WTC11 (cell line): ENCODE results near the gene CHFR. TPM values are rescaled to one million over a fixed set of nuclear protein-coding genes. Genes with fewer than 3 reads are reported as not detected.

Source experiments
- ATAC-seq: fragments of 200-7000 bp; cut with Tn5 transposase; 2 replicates; pipeline ENCODE4 v1.10.0; 2021; ENCODE audit warnings: mild to moderate bottlenecking, moderate library complexity
- CTCF ChIA-PET: fragments of 300-600 bp; sonication (Branson Sonifier 250); formaldehyde crosslinking; loops from one replicate; lab custom pipeline; 2021; ENCODE audit warnings: antibody characterized with exemption; lab: Charles Lee
- POLR2A ChIA-PET: fragments of 350-600 bp; sonication (Branson Sonifier 250); formaldehyde crosslinking; loops from one replicate; lab custom pipeline; 2021; ENCODE audit warnings: antibody characterized with exemption; lab: Charles Lee
- DNase-seq: peaks from one replicate; pipeline ENCODE4 v3.0.0; 2021; ENCODE audit warnings: low spot score
- H3K27ac Mint-ChIP-seq: 2 replicates; pipeline ENCODE4 v1.8.0; 2021; ENCODE audit warnings: mixed read lengths
- H3K27me3 Mint-ChIP-seq: 2 replicates; pipeline ENCODE4 v1.8.0; 2021; ENCODE audit warnings: low read depth, mild to moderate bottlenecking, moderate library complexity, mixed read lengths
- H3K36me3 Mint-ChIP-seq: 2 replicates; pipeline ENCODE4 v1.8.0; 2021; ENCODE audit warnings: mixed read lengths
- H3K4me1 Mint-ChIP-seq: 2 replicates; pipeline ENCODE4 v1.8.0; 2022; ENCODE audit warnings: mixed read lengths
- H3K4me3 Mint-ChIP-seq: 2 replicates; pipeline ENCODE4 v1.8.0; 2021; ENCODE audit warnings: mild to moderate bottlenecking, moderate library complexity, mixed read lengths
- H3K9me3 Mint-ChIP-seq: 2 replicates; pipeline ENCODE4 v1.8.0; 2021; ENCODE audit warnings: mixed read lengths
- CREM ChIP-seq: sonication (generic); formaldehyde crosslinking; IDR thresholded peaks from 2 replicates; pipeline ENCODE4 v1.8.1; 2022; ENCODE audit warnings: mild to moderate bottlenecking, missing genetic modification reagents, moderate library complexity
- ETV6 ChIP-seq: sonication (generic); formaldehyde crosslinking; IDR thresholded peaks from 2 replicates; pipeline ENCODE4 v1.8.1; 2022; ENCODE audit warnings: mild to moderate bottlenecking, missing genetic modification reagents
- NFYB ChIP-seq: sonication (generic); formaldehyde crosslinking; conservative IDR thresholded peaks from 2 replicates; pipeline ENCODE4 v1.8.0; 2022; ENCODE audit warnings: low read depth, missing genetic modification reagents
- NR2C2 ChIP-seq: sonication (generic); formaldehyde crosslinking; IDR thresholded peaks from 2 replicates; pipeline ENCODE4 v1.8.0; 2022; ENCODE audit warnings: mild to moderate bottlenecking, missing genetic modification reagents
- SP1 ChIP-seq: sonication (generic); formaldehyde crosslinking; conservative IDR thresholded peaks from 2 replicates; pipeline ENCODE4 v1.8.1; 2022; ENCODE audit warnings: missing genetic modification reagents
- TCF7 ChIP-seq: sonication (generic); formaldehyde crosslinking; IDR thresholded peaks from 2 replicates; pipeline ENCODE4 v1.8.0; 2022; ENCODE audit warnings: mild to moderate bottlenecking, low read depth, missing genetic modification reagents, moderate library complexity
- TEAD4 ChIP-seq: sonication (generic); formaldehyde crosslinking; IDR thresholded peaks from 2 replicates; pipeline ENCODE4 v1.8.0; 2022; ENCODE audit warnings: mild to moderate bottlenecking, missing genetic modification reagents
- ZNF263 ChIP-seq: sonication (generic); formaldehyde crosslinking; IDR thresholded peaks from 2 replicates; pipeline ENCODE4 v1.8.1; 2022; ENCODE audit warnings: low read depth, mild to moderate bottlenecking, moderate library complexity, missing genetic modification reagents
- ZNF317 ChIP-seq: sonication (generic); formaldehyde crosslinking; IDR thresholded peaks from 2 replicates; pipeline ENCODE4 v1.8.1; 2023; ENCODE audit warnings: low read depth, mild to moderate bottlenecking, moderate library complexity, missing genetic modification reagents, borderline replicate concordance
- total RNA-seq: library from RNA; stranded (reverse); gene quantifications from 3 replicates; pipeline ENCODE4 v1.2.3, GENCODE V29; 2021
- TF ChIP-seq, protein P1 (sequence below): sonication (generic); formaldehyde crosslinking; IDR thresholded peaks from 2 replicates; pipeline ENCODE4 v1.8.1; 2023; ENCODE audit warnings: mild to moderate bottlenecking, missing genetic modification reagents, borderline replicate concordance
- TF ChIP-seq, protein P2 (sequence below): fragments of 250-450 bp; sonication (Bioruptor Pico); IDR thresholded peaks from 2 replicates; pipeline ENCODE4 v1.9.0; 2021; ENCODE audit warnings: mild to moderate bottlenecking
- TF ChIP-seq, protein P3 (sequence below): sonication (generic); formaldehyde crosslinking; IDR thresholded peaks from 2 replicates; pipeline ENCODE4 v1.8.0; 2022; ENCODE audit warnings: mild to moderate bottlenecking, missing genetic modification reagents
- TF ChIP-seq, protein P4 (sequence below): sonication (generic); formaldehyde crosslinking; IDR thresholded peaks from 2 replicates; pipeline ENCODE4 v1.8.0; 2023; ENCODE audit warnings: missing genetic modification reagents
- TF ChIP-seq, protein P5 (sequence below): sonication (generic); formaldehyde crosslinking; IDR thresholded peaks from 2 replicates; pipeline ENCODE4 v1.8.1; 2023; ENCODE audit warnings: mild to moderate bottlenecking, missing genetic modification reagents, moderate library complexity
- TF ChIP-seq, protein P6 (sequence below): sonication (generic); formaldehyde crosslinking; IDR thresholded peaks from 2 replicates; pipeline ENCODE4 v1.8.1; 2022; ENCODE audit warnings: mild to moderate bottlenecking, moderate library complexity, missing genetic modification reagents
- TF ChIP-seq, protein P7 (sequence below): sonication (generic); formaldehyde crosslinking; IDR thresholded peaks from 2 replicates; pipeline ENCODE4 v1.8.1; 2023; ENCODE audit warnings: mild to moderate bottlenecking, moderate library complexity, missing genetic modification reagents
- TF ChIP-seq, protein P8 (sequence below): sonication (generic); formaldehyde crosslinking; conservative IDR thresholded peaks from 2 replicates; pipeline ENCODE4 v1.8.1; 2022; ENCODE audit warnings: mild to moderate bottlenecking, missing genetic modification reagents
- TF ChIP-seq, protein P9 (sequence below): sonication (generic); formaldehyde crosslinking; IDR thresholded peaks from 2 replicates; pipeline ENCODE4 v1.8.0; 2022; ENCODE audit warnings: mild to moderate bottlenecking, missing genetic modification reagents

CHFR gene
- total RNA-seq, 1 experiment from 2014 or later: 58.7 TPM

DNA sequence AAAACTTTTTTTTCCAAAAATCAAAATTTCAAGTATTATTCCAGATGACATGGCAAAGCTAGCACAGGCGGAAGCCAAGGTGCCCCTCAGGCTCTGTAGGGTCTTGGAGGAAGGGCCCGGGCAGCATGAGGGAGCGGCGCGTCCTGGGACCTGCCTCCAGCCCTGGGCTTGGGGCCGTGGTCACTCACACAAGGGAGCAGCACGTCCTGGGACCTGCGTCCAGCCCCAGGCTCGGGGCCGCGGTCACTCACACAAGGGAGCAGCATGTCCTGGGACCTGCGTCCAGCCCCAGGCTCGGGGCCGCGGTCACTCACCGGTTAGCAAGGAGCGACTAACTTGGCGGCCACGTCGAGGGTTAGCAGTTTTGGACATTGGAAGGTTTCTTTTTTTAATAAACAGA, 46.9 kb downstream of the CHFR start:
- no peaks in the 10 kb centered on the region for H3K9me3 Mint-ChIP-seq
- no peak for DNase-seq
- peaks cover 31% of the 10 kb centered on the region for H3K36me3 Mint-ChIP-seq
- no peak for ATAC-seq
- H3K27me3 Mint-ChIP-seq: no peaks in the 10 kb centered on the region
- no peak overlapping the region for H3K4me3 Mint-ChIP-seq
- ChIA-PET POLR2A (no interaction called here), CTCF (no interaction called here)
- no peak overlapping the region for H3K27ac Mint-ChIP-seq
- no peaks in the 10 kb centered on the region for H3K4me1 Mint-ChIP-seq
- TF ChIP-seq ZNF317 (CRISPR knock-in tag): no peak
- TF ChIP-seq, protein P1, sequence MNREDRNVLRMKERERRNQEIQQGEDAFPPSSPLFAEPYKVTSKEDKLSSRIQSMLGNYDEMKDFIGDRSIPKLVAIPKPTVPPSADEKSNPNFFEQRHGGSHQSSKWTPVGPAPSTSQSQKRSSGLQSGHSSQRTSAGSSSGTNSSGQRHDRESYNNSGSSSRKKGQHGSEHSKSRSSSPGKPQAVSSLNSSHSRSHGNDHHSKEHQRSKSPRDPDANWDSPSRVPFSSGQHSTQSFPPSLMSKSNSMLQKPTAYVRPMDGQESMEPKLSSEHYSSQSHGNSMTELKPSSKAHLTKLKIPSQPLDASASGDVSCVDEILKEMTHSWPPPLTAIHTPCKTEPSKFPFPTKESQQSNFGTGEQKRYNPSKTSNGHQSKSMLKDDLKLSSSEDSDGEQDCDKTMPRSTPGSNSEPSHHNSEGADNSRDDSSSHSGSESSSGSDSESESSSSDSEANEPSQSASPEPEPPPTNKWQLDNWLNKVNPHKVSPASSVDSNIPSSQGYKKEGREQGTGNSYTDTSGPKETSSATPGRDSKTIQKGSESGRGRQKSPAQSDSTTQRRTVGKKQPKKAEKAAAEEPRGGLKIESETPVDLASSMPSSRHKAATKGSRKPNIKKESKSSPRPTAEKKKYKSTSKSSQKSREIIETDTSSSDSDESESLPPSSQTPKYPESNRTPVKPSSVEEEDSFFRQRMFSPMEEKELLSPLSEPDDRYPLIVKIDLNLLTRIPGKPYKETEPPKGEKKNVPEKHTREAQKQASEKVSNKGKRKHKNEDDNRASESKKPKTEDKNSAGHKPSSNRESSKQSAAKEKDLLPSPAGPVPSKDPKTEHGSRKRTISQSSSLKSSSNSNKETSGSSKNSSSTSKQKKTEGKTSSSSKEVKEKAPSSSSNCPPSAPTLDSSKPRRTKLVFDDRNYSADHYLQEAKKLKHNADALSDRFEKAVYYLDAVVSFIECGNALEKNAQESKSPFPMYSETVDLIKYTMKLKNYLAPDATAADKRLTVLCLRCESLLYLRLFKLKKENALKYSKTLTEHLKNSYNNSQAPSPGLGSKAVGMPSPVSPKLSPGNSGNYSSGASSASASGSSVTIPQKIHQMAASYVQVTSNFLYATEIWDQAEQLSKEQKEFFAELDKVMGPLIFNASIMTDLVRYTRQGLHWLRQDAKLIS (CRISPR knock-in tag): no peak
- no peak for TF ChIP-seq SP1 (CRISPR knock-in tag)
- TF ChIP-seq TEAD4: no peak
- TF ChIP-seq, protein P2, sequence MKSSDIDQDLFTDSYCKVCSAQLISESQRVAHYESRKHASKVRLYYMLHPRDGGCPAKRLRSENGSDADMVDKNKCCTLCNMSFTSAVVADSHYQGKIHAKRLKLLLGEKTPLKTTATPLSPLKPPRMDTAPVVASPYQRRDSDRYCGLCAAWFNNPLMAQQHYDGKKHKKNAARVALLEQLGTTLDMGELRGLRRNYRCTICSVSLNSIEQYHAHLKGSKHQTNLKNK: no peak
- TF ChIP-seq NR2C2 (CRISPR knock-in tag): no peak
- no peak for TF ChIP-seq NFYB
- TF ChIP-seq CREM: no peak
- no peak for TF ChIP-seq TCF7 (CRISPR knock-in tag)
- TF ChIP-seq, protein P3, sequence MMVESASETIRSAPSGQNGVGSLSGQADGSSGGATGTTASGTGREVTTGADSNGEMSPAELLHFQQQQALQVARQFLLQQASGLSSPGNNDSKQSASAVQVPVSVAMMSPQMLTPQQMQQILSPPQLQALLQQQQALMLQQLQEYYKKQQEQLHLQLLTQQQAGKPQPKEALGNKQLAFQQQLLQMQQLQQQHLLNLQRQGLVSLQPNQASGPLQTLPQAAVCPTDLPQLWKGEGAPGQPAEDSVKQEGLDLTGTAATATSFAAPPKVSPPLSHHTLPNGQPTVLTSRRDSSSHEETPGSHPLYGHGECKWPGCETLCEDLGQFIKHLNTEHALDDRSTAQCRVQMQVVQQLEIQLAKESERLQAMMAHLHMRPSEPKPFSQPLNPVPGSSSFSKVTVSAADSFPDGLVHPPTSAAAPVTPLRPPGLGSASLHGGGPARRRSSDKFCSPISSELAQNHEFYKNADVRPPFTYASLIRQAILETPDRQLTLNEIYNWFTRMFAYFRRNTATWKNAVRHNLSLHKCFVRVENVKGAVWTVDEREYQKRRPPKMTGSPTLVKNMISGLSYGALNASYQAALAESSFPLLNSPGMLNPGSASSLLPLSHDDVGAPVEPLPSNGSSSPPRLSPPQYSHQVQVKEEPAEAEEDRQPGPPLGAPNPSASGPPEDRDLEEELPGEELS (CRISPR knock-in tag): no peak
- TF ChIP-seq, protein P4, sequence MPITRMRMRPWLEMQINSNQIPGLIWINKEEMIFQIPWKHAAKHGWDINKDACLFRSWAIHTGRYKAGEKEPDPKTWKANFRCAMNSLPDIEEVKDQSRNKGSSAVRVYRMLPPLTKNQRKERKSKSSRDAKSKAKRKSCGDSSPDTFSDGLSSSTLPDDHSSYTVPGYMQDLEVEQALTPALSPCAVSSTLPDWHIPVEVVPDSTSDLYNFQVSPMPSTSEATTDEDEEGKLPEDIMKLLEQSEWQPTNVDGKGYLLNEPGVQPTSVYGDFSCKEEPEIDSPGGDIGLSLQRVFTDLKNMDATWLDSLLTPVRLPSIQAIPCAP: no peak
- TF ChIP-seq, protein P5, sequence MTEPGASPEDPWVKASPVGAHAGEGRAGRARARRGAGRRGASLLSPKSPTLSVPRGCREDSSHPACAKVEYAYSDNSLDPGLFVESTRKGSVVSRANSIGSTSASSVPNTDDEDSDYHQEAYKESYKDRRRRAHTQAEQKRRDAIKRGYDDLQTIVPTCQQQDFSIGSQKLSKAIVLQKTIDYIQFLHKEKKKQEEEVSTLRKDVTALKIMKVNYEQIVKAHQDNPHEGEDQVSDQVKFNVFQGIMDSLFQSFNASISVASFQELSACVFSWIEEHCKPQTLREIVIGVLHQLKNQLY: no peak
- TF ChIP-seq, protein P6, sequence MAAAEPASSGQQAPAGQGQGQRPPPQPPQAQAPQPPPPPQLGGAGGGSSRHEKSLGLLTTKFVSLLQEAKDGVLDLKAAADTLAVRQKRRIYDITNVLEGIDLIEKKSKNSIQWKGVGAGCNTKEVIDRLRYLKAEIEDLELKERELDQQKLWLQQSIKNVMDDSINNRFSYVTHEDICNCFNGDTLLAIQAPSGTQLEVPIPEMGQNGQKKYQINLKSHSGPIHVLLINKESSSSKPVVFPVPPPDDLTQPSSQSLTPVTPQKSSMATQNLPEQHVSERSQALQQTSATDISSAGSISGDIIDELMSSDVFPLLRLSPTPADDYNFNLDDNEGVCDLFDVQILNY (CRISPR knock-in tag): no peak
- TF ChIP-seq, protein P7, sequence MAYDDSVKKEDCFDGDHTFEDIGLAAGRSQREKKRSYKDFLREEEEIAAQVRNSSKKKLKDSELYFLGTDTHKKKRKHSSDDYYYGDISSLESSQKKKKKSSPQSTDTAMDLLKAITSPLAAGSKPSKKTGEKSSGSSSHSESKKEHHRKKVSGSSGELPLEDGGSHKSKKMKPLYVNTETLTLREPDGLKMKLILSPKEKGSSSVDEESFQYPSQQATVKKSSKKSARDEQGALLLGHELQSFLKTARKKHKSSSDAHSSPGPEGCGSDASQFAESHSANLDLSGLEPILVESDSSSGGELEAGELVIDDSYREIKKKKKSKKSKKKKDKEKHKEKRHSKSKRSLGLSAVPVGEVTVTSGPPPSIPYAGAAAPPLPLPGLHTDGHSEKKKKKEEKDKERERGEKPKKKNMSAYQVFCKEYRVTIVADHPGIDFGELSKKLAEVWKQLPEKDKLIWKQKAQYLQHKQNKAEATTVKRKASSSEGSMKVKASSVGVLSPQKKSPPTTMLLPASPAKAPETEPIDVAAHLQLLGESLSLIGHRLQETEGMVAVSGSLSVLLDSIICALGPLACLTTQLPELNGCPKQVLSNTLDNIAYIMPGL: no peak
- no peak for TF ChIP-seq ETV6
- no peak for TF ChIP-seq ZNF263
- TF ChIP-seq, protein P8, sequence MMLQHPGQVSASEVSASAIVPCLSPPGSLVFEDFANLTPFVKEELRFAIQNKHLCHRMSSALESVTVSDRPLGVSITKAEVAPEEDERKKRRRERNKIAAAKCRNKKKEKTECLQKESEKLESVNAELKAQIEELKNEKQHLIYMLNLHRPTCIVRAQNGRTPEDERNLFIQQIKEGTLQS: no peak
- TF ChIP-seq, protein P9, sequence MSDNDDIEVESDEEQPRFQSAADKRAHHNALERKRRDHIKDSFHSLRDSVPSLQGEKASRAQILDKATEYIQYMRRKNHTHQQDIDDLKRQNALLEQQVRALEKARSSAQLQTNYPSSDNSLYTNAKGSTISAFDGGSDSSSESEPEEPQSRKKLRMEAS (CRISPR knock-in tag): no peak
- TF ChIP-seq, all 79 proteins: peak for 0
